B cell (primary cell): ENCODE data around the gene SLC4A8. TPM values are rescaled to one million over a fixed set of nuclear protein-coding genes. Genes with fewer than 3 reads are reported as not detected.

Source experiments
- ATAC-seq: fragments of 200-7000 bp; cut with Tn5 transposase; one replicate; pipeline ENCODE4 v1.10.0; 2021; ENCODE audit warnings: low read depth, mild to moderate bottlenecking, moderate number of reproducible peaks, moderate library complexity
- CTCF ChIA-PET: fragments of 350-600 bp; sonication (Branson Sonifier 250); formaldehyde crosslinking; loops from one replicate; lab custom pipeline; 2021; ENCODE audit warnings: antibody characterized with exemption, inconsistent platforms; lab: Charles Lee
- POLR2A ChIA-PET: fragments of 350-600 bp; sonication (Branson Sonifier 250); formaldehyde crosslinking; loops from one replicate; lab custom pipeline; 2021; ENCODE audit warnings: antibody characterized with exemption; lab: Charles Lee
- DNase-seq: peaks from one replicate; pipeline ENCODE4 v3.0.0; 2013
- H2AFZ ChIP-seq: 2 replicates; pipeline ENCODE4 v1.6.1; 2012; ENCODE audit warnings: mild to moderate bottlenecking, low read depth, low read length; ENCODE audit not compliant: insufficient read depth, poor library complexity, severe bottlenecking
- H3K27ac ChIP-seq, 2 donors: 1 replicate in 1 of 2; 2 replicates in 1 of 2; pipeline ENCODE4 v1.5.1; 2012 to 2013; ENCODE audit warnings: low read length in 2 of 2, mild to moderate bottlenecking in 2 of 2, moderate library complexity in 1 of 2
- H3K27me3 ChIP-seq, 4 experiments: fragments of 200-600 bp in 1 of 4; sonication (generic) in 1 of 4; replicated peaks in 1 of 4; 1 replicate in 2 of 4; 2 replicates in 2 of 4; pipeline versions ENCODE4 v1.6.1 to v1.7.0; 2013 to 2016; ENCODE audit warnings: low read length in 3 of 4, mild to moderate bottlenecking in 2 of 4, mixed read lengths in 1 of 4, moderate library complexity in 1 of 4; ENCODE audit not compliant: insufficient read depth in 4 of 4, control insufficient read depth in 3 of 4; ENCODE audit errors: control extremely low read depth in 1 of 4
- H3K36me3 ChIP-seq, 2 experiments: replicated peaks in 1 of 2; 1 replicate in 1 of 2; 2 replicates in 1 of 2; pipeline versions ENCODE4 v1.6.1 to v1.7.1; 2013; ENCODE audit warnings: low read length in 1 of 2; ENCODE audit not compliant: insufficient read depth in 2 of 2, control insufficient read depth in 1 of 2; ENCODE audit errors: control extremely low read depth in 1 of 2, extremely low read depth in 1 of 2
- H3K4me1 ChIP-seq, 2 donors: fragments of 200-600 bp in 1 of 2; sonication (generic) in 1 of 2; 1 replicate in 1 of 2; 2 replicates in 1 of 2; pipeline versions ENCODE4 v1.5.1 to v1.6.1; 2013 to 2017; ENCODE audit warnings: low read length in 2 of 2; ENCODE audit not compliant: control insufficient read depth in 2 of 2, insufficient read depth in 2 of 2
- H3K4me2 ChIP-seq: replicated peaks from 2 replicates; pipeline ENCODE3; 2012; ENCODE audit warnings: mild to moderate bottlenecking, low read depth, low read length; ENCODE audit not compliant: poor library complexity, severe bottlenecking
- H3K4me3 ChIP-seq, 5 experiments: fragments of 200-600 bp in 1 of 5; sonication (generic) in 1 of 5; 1 replicate in 3 of 5; 2 replicates in 2 of 5; pipeline versions ENCODE4 v1.5.1 to v1.7.0; 2011 to 2016; ENCODE audit warnings: low read length in 4 of 5, mild to moderate bottlenecking in 4 of 5, low read depth in 2 of 5, control low read depth in 1 of 5, moderate library complexity in 1 of 5; ENCODE audit not compliant: insufficient read depth in 1 of 5; ENCODE audit errors: control extremely low read depth in 1 of 5, extremely low read depth in 1 of 5
- H3K79me2 ChIP-seq: fragments of 200-600 bp; sonication (generic); one replicate; pipeline ENCODE4 v1.6.0; 2016; ENCODE audit warnings: low read length; ENCODE audit not compliant: control insufficient read depth, insufficient read depth
- H3K9ac ChIP-seq: fragments of 200-600 bp; sonication (generic); 2 replicates; pipeline ENCODE4 v1.6.1; 2017; ENCODE audit warnings: mild to moderate bottlenecking, low read length, moderate library complexity
- H3K9me3 ChIP-seq, 3 donors: one replicate each; pipeline versions ENCODE4 v1.6.1 to v1.7.1; 2013; ENCODE audit warnings: low read length in 2 of 3; ENCODE audit not compliant: control insufficient read depth in 2 of 3, insufficient read depth in 1 of 3; ENCODE audit errors: control extremely low read depth in 1 of 3
- H4K20me1 ChIP-seq: 2 replicates; pipeline ENCODE4 v1.6.0; 2012; ENCODE audit warnings: mild to moderate bottlenecking, low read length; ENCODE audit not compliant: insufficient read depth, control insufficient read depth, poor library complexity, severe bottlenecking
- H3K27ac Mint-ChIP-seq: one replicate; pipeline ENCODE4 v1.8.0; 2021; ENCODE audit warnings: mixed read lengths
- H3K27me3 Mint-ChIP-seq: one replicate; pipeline ENCODE4 v1.8.0; 2021; ENCODE audit warnings: mixed read lengths
- H3K4me1 Mint-ChIP-seq: one replicate; pipeline ENCODE4 v1.8.0; 2021; ENCODE audit warnings: mixed read lengths
- H3K4me3 Mint-ChIP-seq: one replicate; pipeline ENCODE4 v1.8.0; 2021; ENCODE audit warnings: mixed read lengths
- H3K9me3 Mint-ChIP-seq: one replicate; pipeline ENCODE4 v1.8.0; 2022; ENCODE audit warnings: mixed read lengths; ENCODE audit not compliant: insufficient read depth
- CTCF ChIP-seq: fragments of 200-600 bp; IDR thresholded peaks from one replicate; pipeline ENCODE4 v1.8.0; 2022; ENCODE audit warnings: antibody characterized with exemption, mild to moderate bottlenecking
- EZH2 ChIP-seq: IDR thresholded peaks from 2 replicates; pipeline ENCODE4 v1.6.1; 2012; ENCODE audit warnings: borderline replicate concordance, low read depth, mild to moderate bottlenecking, moderate library complexity, low read length; ENCODE audit not compliant: insufficient read depth, poor library complexity, severe bottlenecking
- WGBS: methylation state at CpG from one replicate; pipeline ENCODE4 v1.1.5; 2013; ENCODE audit warnings: missing lambda C conversion rate; ENCODE audit not compliant: insufficient coverage; 5-methylcytosine and 5-hydroxymethylcytosine counted together
- intact Hi-C: fragments of 100-400 bp; cut with micrococcal nuclease; formaldehyde crosslinking; loops from one replicate; pipeline ENCODE4 v1.10.0; 2022
- polyA plus RNA-seq: library from polyadenylated mRNA; depleted of rRNA; stranded (reverse); fragments of >200 nt; gene quantifications from 2 replicates; pipeline ENCODE4 v1.2.3, GENCODE V29; 2012
- total RNA-seq, 2 donors: library from RNA; stranded (reverse); fragments of 120-200 nt in 1 of 2; gene quantifications; 1 replicate in 1 of 2; 2 replicates in 1 of 2; pipeline versions ENCODE4 v1.2.3 to v1.2.4, GENCODE V29; 2013 to 2022

SLC4A8 gene
- total and polyA plus RNA-seq, 2 donors (not counting 1 experiment from before 2014, with no cell fraction given): 3.1 to 3.2 TPM

GRCh38 chr12:51507178-51507577 lies 82.5 kb downstream of the SLC4A8 start:
- no peaks in the 10 kb centered on the region for H3K9me3 ChIP-seq
- H2AFZ ChIP-seq: no peak overlapping the region
- H3K27ac Mint-ChIP-seq: no peak overlapping the region
- H3K36me3 ChIP-seq: no peaks in the 10 kb centered on the region
- H3K27me3 ChIP-seq: no peaks in the 10 kb centered on the region
- no peaks in the 10 kb centered on the region for H3K27me3 Mint-ChIP-seq
- H3K9ac ChIP-seq: no peak overlapping the region
- H3K4me3 Mint-ChIP-seq: no peak overlapping the region
- ATAC-seq (no peak), DNase-seq (no peak)
- TF ChIP-seq CTCF: no peak
- no peak for TF ChIP-seq EZH2
- no peak overlapping the region for H3K4me3 ChIP-seq
- no peaks in the 10 kb centered on the region for H3K79me2 ChIP-seq
- no peaks in the 10 kb centered on the region for H3K9me3 Mint-ChIP-seq
- POLR2A ChIA-PET: no interaction called here
- CTCF ChIA-PET: no interaction called here
- no peak overlapping the region for H3K27ac ChIP-seq
- H3K4me2 ChIP-seq: no peak overlapping the region
- H3K4me1 ChIP-seq: peaks cover 2 to 5% of the 10 kb centered on the region in 2 donors
- peaks cover 5% of the 10 kb centered on the region for H3K4me1 Mint-ChIP-seq
- no peaks in the 10 kb centered on the region for H4K20me1 ChIP-seq
- intact Hi-C loops: no loop called here
- 80% methylated on average over 1 of the region's 6 CpGs for WGBS

GRCh38 chr12:51508285-51508684 lies 83.7 kb downstream of the SLC4A8 start:
- H3K27ac ChIP-seq: no peak overlapping the region
- WGBS: 96% methylated on average over 4 of the region's 5 CpGs
- no peak overlapping the region for H3K4me3 ChIP-seq
- Mint-ChIP-seq H3K4me1 (no peaks in the 10 kb centered on the region), H3K27ac (no peak overlapping the region), H3K9me3 (no peaks in the 10 kb centered on the region), H3K4me3 (no peak overlapping the region), H3K27me3 (no peaks in the 10 kb centered on the region)
- TF ChIP-seq EZH2: no peak
- no peak for TF ChIP-seq CTCF
- no peaks in the 10 kb centered on the region for H3K79me2 ChIP-seq
- DNase-seq: no peak
- ChIA-PET CTCF (no interaction called here), POLR2A (no interaction called here)
- intact Hi-C loops: no loop called here
- no peak overlapping the region for H2AFZ ChIP-seq
- H3K36me3 ChIP-seq: no peaks in the 10 kb centered on the region
- H4K20me1 ChIP-seq: no peaks in the 10 kb centered on the region
- no peaks in the 10 kb centered on the region for H3K27me3 ChIP-seq
- no peak for ATAC-seq
- no peak overlapping the region for H3K4me2 ChIP-seq
- H3K9ac ChIP-seq: no peak overlapping the region
- no peaks in the 10 kb centered on the region for H3K4me1 ChIP-seq
- H3K9me3 ChIP-seq: no peaks in the 10 kb centered on the region
